Activated CD8-positive, alpha-beta memory T cell treated with anti-CD3 and anti-CD28 coated beads, Interleukin-2, amount 10 ng/mL, durations not matched to agents 7 days and 5 days (primary cell): ENCODE data around the gene FGFR4. TPM values are rescaled to one million over a fixed set of nuclear protein-coding genes. Genes with fewer than 3 reads are reported as not detected.

Source experiments
- ATAC-seq: fragments of 150-1000 bp; cut with Tn5 transposase; one replicate; pipeline ENCODE4 v1.10.0; 2021; ENCODE audit warnings: moderate library complexity
- CTCF ChIA-PET: fragments of 350-600 bp; sonication (Branson Sonifier 250); formaldehyde crosslinking; loops from one replicate; lab custom pipeline; 2021; ENCODE audit warnings: antibody characterized with exemption; lab: Charles Lee
- DNase-seq: peaks from one replicate; pipeline ENCODE4 v3.0.0-alpha.2; 2020
- H3K27ac Mint-ChIP-seq: one replicate; pipeline ENCODE4 v1.8.0; 2021; ENCODE audit warnings: mild to moderate bottlenecking, mixed read lengths
- H3K27me3 Mint-ChIP-seq: one replicate; pipeline ENCODE4 v1.8.0; 2021; ENCODE audit warnings: mixed read lengths
- H3K36me3 Mint-ChIP-seq: one replicate; pipeline ENCODE4 v1.8.0; 2021; ENCODE audit warnings: mild to moderate bottlenecking, mixed read lengths
- H3K4me1 Mint-ChIP-seq: one replicate; pipeline ENCODE4 v1.8.0; 2021; ENCODE audit warnings: mixed read lengths
- H3K4me3 Mint-ChIP-seq: one replicate; pipeline ENCODE4 v1.8.0; 2021; ENCODE audit warnings: mild to moderate bottlenecking, moderate library complexity, mixed read lengths
- H3K9me3 Mint-ChIP-seq: one replicate; pipeline ENCODE4 v1.8.0; 2022; ENCODE audit warnings: low read depth, mixed read lengths
- total RNA-seq, 2 experiments: library from RNA; stranded (reverse); gene quantifications; one replicate each; pipeline ENCODE4 v1.2.3, GENCODE V29; 2021

Gene FGFR4
- total RNA-seq, 2 experiments from 2014 or later: 0.29 to 1.1 TPM

- Mint-ChIP-seq H3K4me3 (no peak overlapping the region), H3K9me3 (no peaks in the 10 kb centered on the region), H3K27ac (no peak overlapping the region), H3K27me3 (no peaks in the 10 kb centered on the region), H3K36me3 (peaks cover 2% of the 10 kb centered on the region), H3K4me1 (peaks cover 3% of the 10 kb centered on the region)
- no peak for ATAC-seq
- no peak for DNase-seq
- CTCF ChIA-PET: interaction anchor here (1.3 to 8.8 kb wide), 2 partner anchors 14 to 45 kb away, joined by 3 to 93 read pairs; no protein-coding TSS in a partner anchor
These were observed 19.2 kb upstream of the FGFR4 start for GRCh38 chr5:177067503-177067902.

DNA sequence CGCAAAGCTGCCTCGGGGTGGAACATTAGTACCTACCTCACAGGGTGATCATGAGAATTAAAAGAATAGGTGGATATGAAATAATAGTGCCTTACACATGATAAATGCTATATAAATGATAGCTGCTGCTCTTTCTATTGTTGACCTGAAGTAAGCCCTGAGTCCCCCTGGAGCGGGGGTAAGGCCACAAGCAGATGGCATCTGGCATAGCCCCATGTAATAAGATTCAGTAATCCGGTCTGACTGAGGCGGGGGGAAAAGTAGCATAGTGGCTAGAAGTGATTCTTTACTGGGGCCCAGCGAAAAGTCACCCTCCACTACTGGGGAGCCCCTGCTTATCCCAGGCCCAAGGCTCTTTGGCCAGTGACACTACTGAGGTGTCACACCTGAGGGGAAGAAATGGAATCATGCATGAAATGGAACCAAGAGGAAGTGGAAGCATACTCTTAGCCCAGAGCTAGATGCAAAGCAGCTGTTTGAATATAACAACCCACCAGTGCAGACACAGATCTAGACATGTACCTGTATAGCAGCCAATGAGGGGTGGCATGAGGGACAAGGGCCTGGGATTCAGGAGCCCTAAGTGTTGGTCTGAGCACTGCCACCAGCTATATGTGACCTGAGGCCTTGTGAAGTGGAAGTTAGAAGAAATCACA is 16.1 kb upstream of the FGFR4 start:
- Mint-ChIP-seq H3K9me3 (no peaks in the 10 kb centered on the region), H3K27ac (no peak overlapping the region), H3K36me3 (peaks cover 5% of the 10 kb centered on the region), H3K27me3 (no peaks in the 10 kb centered on the region), H3K4me1 (peaks cover 11% of the 10 kb centered on the region), H3K4me3 (no peak overlapping the region)
- no peak for ATAC-seq
- no peak for DNase-seq
- CTCF ChIA-PET: interaction anchor here (0.6 to 8.8 kb wide), 16 partner anchors 8 to 431 kb away, joined by 3 to 93 read pairs (median 4); partner anchors contain the start of gene FGFR4

DNA sequence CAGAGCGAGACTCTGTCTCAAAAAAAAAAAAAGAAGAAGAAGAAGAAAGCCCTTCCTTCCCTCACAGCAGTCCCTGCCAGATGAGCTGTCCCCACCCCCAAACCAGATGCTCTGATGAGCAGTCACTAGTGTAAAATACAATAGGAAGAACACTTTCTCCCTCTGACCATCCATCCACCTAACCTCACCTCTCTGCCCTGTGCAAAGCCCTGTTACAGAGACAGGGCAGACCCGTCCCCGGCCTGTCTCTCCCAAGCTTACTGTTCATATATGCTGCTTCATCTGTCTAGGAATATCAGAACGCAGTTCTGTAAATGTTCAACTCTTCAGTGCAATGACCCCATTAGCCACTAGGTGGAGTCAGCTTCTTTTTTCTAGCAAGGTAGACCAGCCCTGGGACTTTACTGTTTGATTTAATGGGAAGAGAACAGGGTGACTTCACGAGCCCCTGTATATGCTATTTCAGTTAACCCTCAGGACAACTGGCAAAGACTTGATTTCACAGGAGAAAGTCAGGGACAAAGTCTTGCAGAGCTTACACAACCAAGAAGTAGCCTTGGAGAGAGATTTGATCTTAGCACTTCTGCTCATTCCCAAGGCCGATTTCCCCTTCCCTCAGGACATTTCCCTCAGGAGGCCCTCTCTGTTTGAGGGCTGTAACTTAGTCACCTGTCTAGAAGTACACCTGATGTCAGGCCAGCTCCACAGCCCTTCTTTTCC is 14.9 kb upstream of the FGFR4 start:
- peaks cover 11% of the 10 kb centered on the region for H3K4me1 Mint-ChIP-seq
- peak overlapping the region; percentile 34 for H3K27ac Mint-ChIP-seq
- H3K36me3 Mint-ChIP-seq: peaks cover 5% of the 10 kb centered on the region
- no peak overlapping the region for H3K4me3 Mint-ChIP-seq
- no peaks in the 10 kb centered on the region for H3K27me3 Mint-ChIP-seq
- H3K9me3 Mint-ChIP-seq: no peaks in the 10 kb centered on the region
- CTCF ChIA-PET: interaction anchor here (0.6 to 8.8 kb wide), 28 partner anchors 11 to 429 kb away, joined by 3 to 93 read pairs (median 4); partner anchors contain the start of genes FGFR4 and ZNF346
- DNase-seq (peak; percentile 76), ATAC-seq (peak; percentile 79)

DNA sequence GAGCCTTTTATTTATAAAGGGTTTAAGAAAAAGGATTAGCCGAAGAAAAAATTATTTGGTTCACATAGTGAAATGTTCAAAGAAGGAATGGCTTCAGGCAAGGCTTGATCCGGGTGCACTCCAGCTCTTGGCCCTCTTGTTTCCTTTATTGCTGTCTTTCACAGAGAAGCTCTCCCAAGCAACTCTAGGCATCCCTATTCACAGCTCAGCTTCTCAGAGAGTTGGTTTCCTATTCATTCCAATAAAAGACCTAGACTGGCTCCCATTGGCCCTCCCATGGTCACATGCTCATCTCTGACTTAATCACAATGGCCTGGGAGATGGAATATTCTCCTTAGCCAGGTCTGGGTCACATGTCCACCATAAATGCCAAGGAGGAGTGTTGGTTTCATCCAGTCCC is 9.4 kb upstream of the FGFR4 start:
- Mint-ChIP-seq H3K4me3 (no peak overlapping the region), H3K36me3 (peaks cover 5% of the 10 kb centered on the region), H3K9me3 (no peaks in the 10 kb centered on the region), H3K27me3 (peaks cover 5% of the 10 kb centered on the region), H3K4me1 (peaks cover 9% of the 10 kb centered on the region), H3K27ac (no peak overlapping the region)
- DNase-seq (no peak), ATAC-seq (no peak)
- CTCF ChIA-PET: no interaction called here

GRCh38 chr5:177079606-177080005 is 7.1 kb upstream of the FGFR4 start:
- H3K27ac Mint-ChIP-seq: no peak overlapping the region
- CTCF ChIA-PET: interaction anchor here (1.2 kb wide), 1 partner anchor 10 kb away, joined by 3 read pairs; no protein-coding TSS in a partner anchor

GRCh38 chr5:177080265-177080664 is 6.5 kb upstream of the FGFR4 start:
- DNase-seq (no peak), ATAC-seq (no peak)
- CTCF ChIA-PET: no interaction called here
- Mint-ChIP-seq H3K27ac (no peak overlapping the region), H3K9me3 (no peaks in the 10 kb centered on the region), H3K4me3 (no peak overlapping the region), H3K36me3 (no peaks in the 10 kb centered on the region), H3K27me3 (peaks cover 22% of the 10 kb centered on the region), H3K4me1 (no peaks in the 10 kb centered on the region)

More at GRCh38 chr5:177079606-177080005, 7.1 kb upstream of the FGFR4 start:
- peaks cover 17% of the 10 kb centered on the region for H3K27me3 Mint-ChIP-seq
- ATAC-seq (no peak), DNase-seq (no peak)
- no peaks in the 10 kb centered on the region for H3K4me1 Mint-ChIP-seq
- no peak overlapping the region for H3K4me3 Mint-ChIP-seq
- H3K36me3 Mint-ChIP-seq: no peaks in the 10 kb centered on the region
- H3K9me3 Mint-ChIP-seq: no peaks in the 10 kb centered on the region

GRCh38 chr5:177081859-177082258 is 4.9 kb upstream of the FGFR4 start:
- Mint-ChIP-seq H3K27ac (no peak overlapping the region), H3K9me3 (no peaks in the 10 kb centered on the region), H3K4me1 (peaks cover 5% of the 10 kb centered on the region), H3K36me3 (no peaks in the 10 kb centered on the region), H3K27me3 (peaks cover 30% of the 10 kb centered on the region), H3K4me3 (no peak overlapping the region)
- ATAC-seq: no peak
- no peak for DNase-seq
- CTCF ChIA-PET: interaction anchor here (0.8 to 7.1 kb wide), 2 partner anchors 9 to 30 kb away, joined by 3 to 64 read pairs; no protein-coding TSS in a partner anchor

GRCh38 chr5:177083357-177083756 is 3.4 kb upstream of the FGFR4 start:
- ATAC-seq: no peak
- CTCF ChIA-PET: interaction anchor here (1.7 to 7.1 kb wide), 3 partner anchors 11 to 423 kb away, joined by 7 to 64 read pairs (median 40); no protein-coding TSS in a partner anchor
- H3K27ac Mint-ChIP-seq: no peak overlapping the region
- H3K9me3 Mint-ChIP-seq: no peaks in the 10 kb centered on the region
- no peak for DNase-seq
- H3K4me3 Mint-ChIP-seq: no peak overlapping the region
- no peaks in the 10 kb centered on the region for H3K36me3 Mint-ChIP-seq
- H3K4me1 Mint-ChIP-seq: peaks cover 7% of the 10 kb centered on the region
- H3K27me3 Mint-ChIP-seq: peaks cover 39% of the 10 kb centered on the region

DNA sequence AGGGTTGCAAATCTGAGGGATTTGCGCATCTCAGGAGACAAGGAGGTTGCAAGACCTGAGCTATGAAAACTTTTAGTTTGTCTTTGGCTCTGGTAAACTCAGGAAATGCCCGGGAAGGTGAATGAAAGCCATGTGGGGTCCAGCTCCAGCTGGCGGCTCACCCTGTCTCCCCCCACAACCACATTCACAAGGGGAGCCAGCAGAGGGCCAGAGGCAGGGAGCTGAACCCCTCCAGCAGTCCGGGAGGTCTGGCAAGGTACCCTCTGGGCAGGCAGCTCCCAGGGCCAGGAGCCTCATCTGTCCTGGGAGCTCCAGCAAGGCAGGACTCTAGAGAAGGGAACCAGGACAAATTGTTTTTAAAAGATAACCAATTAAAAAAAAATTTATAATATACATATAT is 2.5 kb upstream of the FGFR4 start:
- DNase-seq: no peak
- H3K4me3 Mint-ChIP-seq: no peak overlapping the region
- H3K4me1 Mint-ChIP-seq: peaks cover 9% of the 10 kb centered on the region
- H3K27me3 Mint-ChIP-seq: peaks cover 47% of the 10 kb centered on the region
- no peak for ATAC-seq
- no peaks in the 10 kb centered on the region for H3K36me3 Mint-ChIP-seq
- no peaks in the 10 kb centered on the region for H3K9me3 Mint-ChIP-seq
- no peak overlapping the region for H3K27ac Mint-ChIP-seq
- CTCF ChIA-PET: interaction anchor here (1.7 to 7.1 kb wide), 3 partner anchors 12 to 423 kb away, joined by 7 to 64 read pairs (median 40); no protein-coding TSS in a partner anchor

DNA sequence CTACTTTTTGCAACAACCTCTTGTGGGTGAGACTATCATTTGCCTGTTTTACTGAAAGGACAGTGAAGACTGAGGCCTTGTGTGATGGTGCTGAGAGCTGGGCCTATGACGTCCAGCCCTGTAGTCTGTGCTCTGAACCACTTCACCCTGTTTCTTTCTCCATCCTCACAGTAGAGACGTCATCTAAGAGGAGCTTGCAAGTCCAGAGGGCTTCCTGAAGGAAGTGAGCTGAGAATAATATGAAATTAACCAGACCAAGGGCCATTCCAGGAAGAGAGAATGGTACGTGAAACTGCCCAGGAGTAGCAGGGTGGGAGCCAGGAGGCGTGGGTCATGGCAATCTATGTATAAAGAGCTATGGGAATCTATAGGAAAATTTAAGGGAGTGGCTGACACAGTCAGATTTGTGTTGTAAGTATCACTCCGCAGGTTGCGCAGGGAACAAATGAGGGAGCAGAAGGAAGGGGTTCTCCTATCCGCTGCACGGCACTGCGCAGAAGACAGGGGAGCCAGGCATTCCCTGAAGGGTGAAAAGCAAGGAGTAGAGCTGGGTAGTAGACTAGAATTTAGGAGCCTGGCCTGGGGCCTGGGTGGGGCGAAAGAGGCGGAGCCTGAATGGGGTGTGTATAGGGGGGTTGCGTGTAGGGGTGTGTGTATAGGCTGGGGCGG is 596 bp upstream of the FGFR4 start:
- CTCF ChIA-PET: interaction anchor here (0.6 to 7.1 kb wide), 6 partner anchors 11 to 426 kb away, joined by 3 to 64 read pairs (median 7); no protein-coding TSS in a partner anchor
- Mint-ChIP-seq H3K27ac (no peak overlapping the region), H3K4me3 (peak overlapping the region; percentile 0), H3K9me3 (no peaks in the 10 kb centered on the region), H3K36me3 (no peaks in the 10 kb centered on the region), H3K4me1 (peaks cover 9% of the 10 kb centered on the region), H3K27me3 (peaks cover 48% of the 10 kb centered on the region)
- DNase-seq (no peak), ATAC-seq (no peak)

DNA sequence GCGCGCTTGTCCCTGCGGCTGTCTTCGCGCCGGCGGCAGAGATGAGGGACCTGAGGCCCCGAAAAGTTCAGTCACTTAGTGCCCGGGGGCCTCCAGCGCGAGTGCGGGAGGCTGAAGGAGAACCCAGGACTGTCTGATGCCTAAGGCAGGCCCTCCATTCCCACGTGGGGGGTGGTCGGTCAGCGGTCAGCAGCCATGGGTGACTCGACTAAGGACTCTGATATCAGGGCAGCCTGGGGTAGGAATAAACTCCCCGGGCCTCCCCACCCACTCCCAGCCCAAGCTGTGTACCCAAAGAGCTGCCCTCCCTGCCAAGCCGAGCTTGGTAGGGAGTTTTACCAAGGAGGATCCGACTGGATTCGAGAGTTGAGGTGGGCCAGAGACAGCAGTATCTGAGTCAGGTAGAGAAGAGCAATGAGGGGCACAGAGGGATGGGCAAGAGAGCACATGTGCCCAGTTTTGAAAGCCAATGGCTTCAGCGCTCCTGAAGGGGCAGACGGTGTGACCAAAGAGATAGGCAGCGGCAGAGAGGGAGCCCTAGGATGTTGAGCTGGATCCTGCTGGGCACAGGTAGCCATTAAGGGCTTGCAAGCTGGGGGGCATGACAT is 787 bp downstream of the FGFR4 start:
- CTCF ChIA-PET: interaction anchor here (1.3 to 7.1 kb wide), 4 partner anchors 10 to 427 kb away, joined by 3 to 64 read pairs (median 26); no protein-coding TSS in a partner anchor
- Mint-ChIP-seq H3K4me1 (peaks cover 9% of the 10 kb centered on the region), H3K4me3 (no peak overlapping the region), H3K27ac (no peak overlapping the region), H3K36me3 (no peaks in the 10 kb centered on the region), H3K9me3 (no peaks in the 10 kb centered on the region), H3K27me3 (peaks cover 41% of the 10 kb centered on the region)
- DNase-seq: no peak
- no peak for ATAC-seq

DNA sequence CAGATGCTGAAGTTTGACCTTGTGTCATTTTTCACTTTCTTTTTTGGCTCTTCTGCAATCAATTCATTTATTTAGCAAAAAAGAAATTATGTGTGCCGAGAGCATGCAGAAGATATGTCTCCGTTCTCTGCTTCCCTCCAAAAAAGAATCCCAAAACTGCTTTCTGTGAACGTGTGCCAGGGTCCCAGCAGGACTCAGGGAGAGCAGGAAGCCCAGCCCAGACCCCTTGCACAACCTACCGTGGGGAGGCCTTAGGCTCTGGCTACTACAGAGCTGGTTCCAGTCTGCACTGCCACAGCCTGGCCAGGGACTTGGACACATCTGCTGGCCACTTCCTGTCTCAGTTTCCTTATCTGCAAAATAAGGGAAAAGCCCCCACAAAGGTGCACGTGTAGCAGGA is 2.4 kb downstream of the FGFR4 start:
- no peaks in the 10 kb centered on the region for H3K36me3 Mint-ChIP-seq
- no peaks in the 10 kb centered on the region for H3K9me3 Mint-ChIP-seq
- DNase-seq (no peak), ATAC-seq (no peak)
- H3K27me3 Mint-ChIP-seq: peaks cover 32% of the 10 kb centered on the region
- H3K27ac Mint-ChIP-seq: no peak overlapping the region
- CTCF ChIA-PET: no interaction called here
- H3K4me1 Mint-ChIP-seq: peaks cover 9% of the 10 kb centered on the region
- H3K4me3 Mint-ChIP-seq: no peak overlapping the region
